ENCODE measurements around the gene MBOAT2. TPM values are rescaled to one million over a fixed set of nuclear protein-coding genes. Genes with fewer than 3 reads are reported as not detected.

Gene MBOAT2
- total RNA-seq, 1 experiment from 2014 or later, result 65.1 TPM

DNA sequence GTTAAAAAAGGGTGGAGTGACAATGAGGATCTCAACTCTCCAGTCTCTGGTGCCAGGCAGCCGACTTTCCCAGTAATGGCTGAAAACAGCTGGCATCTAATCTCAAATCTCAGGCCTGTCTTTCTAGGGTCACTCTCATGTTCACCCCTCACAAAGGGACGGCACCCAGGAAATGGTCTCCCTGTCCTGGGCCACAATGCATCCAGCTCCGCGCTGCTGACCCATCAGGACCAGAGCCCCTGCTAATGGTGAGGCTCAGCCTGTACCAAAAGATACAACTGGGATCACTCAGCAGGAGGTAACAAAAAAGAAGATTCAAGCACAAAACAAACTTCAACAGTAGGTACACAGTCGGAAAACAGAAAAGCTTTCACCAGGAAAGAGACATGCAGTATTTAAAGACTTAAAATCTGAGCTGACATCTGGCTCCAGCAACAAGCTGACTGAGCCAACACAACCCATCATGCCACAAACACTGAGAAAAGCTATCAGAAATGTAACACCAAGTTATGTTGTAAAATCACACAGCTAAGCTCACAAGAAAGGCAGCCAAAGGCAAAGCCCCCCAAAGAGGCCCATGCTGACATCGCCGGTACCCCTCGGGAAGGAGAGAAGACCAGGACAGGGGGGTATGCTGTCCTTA, 152.5 kb downstream of the MBOAT2 start:
- POLR2A ChIA-PET (ENCODE audit: low non-redundant PET), result interaction anchor here (0.7 kb wide), 1 partner anchor 14 kb away, joined by 4 read pairs; no protein-coding TSS in a partner anchor
- no peak for DNase-seq (ENCODE audit: low spot score)
- CTCF ChIA-PET, result interaction anchor here (0.6 kb wide), 2 partner anchors 11 to 1255 kb away, joined by 3 to 9 read pairs; no protein-coding TSS in a partner anchor
- Histone ChIP-seq H3K27ac (ENCODE audit: low read depth, low read length, poor library complexity, severe bottlenecking) (no peak overlapping the region), H3K9me3 (ENCODE audit: low read depth, low read length, poor library complexity, severe bottlenecking) (no peaks in the 10 kb centered on the region), H3K4me3 (ENCODE audit: low read depth, low read length, poor library complexity, severe bottlenecking) (no peak overlapping the region), H3K36me3 (ENCODE audit: insufficient read depth, low read length, poor library complexity, severe bottlenecking) (no peaks in the 10 kb centered on the region), H3K4me1 (ENCODE audit: insufficient read depth, low read length, poor library complexity, severe bottlenecking) (no peaks in the 10 kb centered on the region), H3K27me3 (replicated peaks; ENCODE audit: insufficient read depth, low read depth, low read length, poor library complexity) (no peaks in the 10 kb centered on the region)
- TF ChIP-seq, protein P1, sequence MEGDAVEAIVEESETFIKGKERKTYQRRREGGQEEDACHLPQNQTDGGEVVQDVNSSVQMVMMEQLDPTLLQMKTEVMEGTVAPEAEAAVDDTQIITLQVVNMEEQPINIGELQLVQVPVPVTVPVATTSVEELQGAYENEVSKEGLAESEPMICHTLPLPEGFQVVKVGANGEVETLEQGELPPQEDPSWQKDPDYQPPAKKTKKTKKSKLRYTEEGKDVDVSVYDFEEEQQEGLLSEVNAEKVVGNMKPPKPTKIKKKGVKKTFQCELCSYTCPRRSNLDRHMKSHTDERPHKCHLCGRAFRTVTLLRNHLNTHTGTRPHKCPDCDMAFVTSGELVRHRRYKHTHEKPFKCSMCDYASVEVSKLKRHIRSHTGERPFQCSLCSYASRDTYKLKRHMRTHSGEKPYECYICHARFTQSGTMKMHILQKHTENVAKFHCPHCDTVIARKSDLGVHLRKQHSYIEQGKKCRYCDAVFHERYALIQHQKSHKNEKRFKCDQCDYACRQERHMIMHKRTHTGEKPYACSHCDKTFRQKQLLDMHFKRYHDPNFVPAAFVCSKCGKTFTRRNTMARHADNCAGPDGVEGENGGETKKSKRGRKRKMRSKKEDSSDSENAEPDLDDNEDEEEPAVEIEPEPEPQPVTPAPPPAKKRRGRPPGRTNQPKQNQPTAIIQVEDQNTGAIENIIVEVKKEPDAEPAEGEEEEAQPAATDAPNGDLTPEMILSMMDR (conservative IDR thresholded peaks at IDR 0.05; ENCODE audit: low read depth, low read length), result no peak
- no peak for TF ChIP-seq EZH2 (IDR thresholded peaks at IDR 0.05; ENCODE audit: borderline replicate concordance, low read depth, low read length, poor library complexity, severe bottlenecking)
- no TSS peak for BruUV-seq (replicated peaks)
- intact Hi-C loops (cut with micrococcal nuclease; ENCODE audit: unreplicated experiment), result no loop called here

DNA sequence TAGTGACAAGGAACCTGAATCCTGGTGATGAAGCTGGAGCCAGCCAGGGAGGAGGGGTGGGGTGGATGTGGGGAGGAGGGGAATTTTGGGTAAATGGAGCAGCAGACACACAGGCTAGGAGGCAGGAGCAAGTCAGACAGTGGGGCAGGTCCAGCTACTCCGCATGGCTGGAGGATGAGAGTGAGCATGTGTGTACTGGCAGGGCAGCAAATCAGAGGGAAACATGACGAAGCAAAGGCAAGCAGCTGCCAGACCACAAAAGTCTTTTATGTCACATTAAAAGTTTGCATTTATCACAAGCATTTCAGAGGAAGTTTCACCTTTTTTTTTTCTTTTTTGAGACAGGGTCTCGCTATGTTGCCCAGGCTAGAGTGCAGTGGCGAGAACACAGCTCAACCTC, 154.2 kb downstream of the MBOAT2 start:
- no peak overlapping the region for H3K4me3 ChIP-seq (ENCODE audit: low read depth, low read length, poor library complexity, severe bottlenecking)
- no peaks in the 10 kb centered on the region for H3K9me3 ChIP-seq (ENCODE audit: low read depth, low read length, poor library complexity, severe bottlenecking)
- DNase-seq (ENCODE audit: low spot score), result no peak
- CTCF ChIA-PET, result no interaction called here
- intact Hi-C loops (cut with micrococcal nuclease; ENCODE audit: unreplicated experiment), result no loop called here
- TF ChIP-seq, protein P1 (conservative IDR thresholded peaks at IDR 0.05; ENCODE audit: low read depth, low read length), result no peak
- TF ChIP-seq EZH2 (IDR thresholded peaks at IDR 0.05; ENCODE audit: borderline replicate concordance, low read depth, low read length, poor library complexity, severe bottlenecking), result no peak
- no TSS peak for BruUV-seq (replicated peaks)
- H3K36me3 ChIP-seq (ENCODE audit: insufficient read depth, low read length, poor library complexity, severe bottlenecking), result no peaks in the 10 kb centered on the region
- POLR2A ChIA-PET (ENCODE audit: low non-redundant PET), result no interaction called here
- H3K4me1 ChIP-seq (ENCODE audit: insufficient read depth, low read length, poor library complexity, severe bottlenecking), result no peaks in the 10 kb centered on the region
- no peak overlapping the region for H3K27ac ChIP-seq (ENCODE audit: low read depth, low read length, poor library complexity, severe bottlenecking)
- H3K27me3 ChIP-seq (replicated peaks; ENCODE audit: insufficient read depth, low read depth, low read length, poor library complexity), result no peaks in the 10 kb centered on the region

DNA sequence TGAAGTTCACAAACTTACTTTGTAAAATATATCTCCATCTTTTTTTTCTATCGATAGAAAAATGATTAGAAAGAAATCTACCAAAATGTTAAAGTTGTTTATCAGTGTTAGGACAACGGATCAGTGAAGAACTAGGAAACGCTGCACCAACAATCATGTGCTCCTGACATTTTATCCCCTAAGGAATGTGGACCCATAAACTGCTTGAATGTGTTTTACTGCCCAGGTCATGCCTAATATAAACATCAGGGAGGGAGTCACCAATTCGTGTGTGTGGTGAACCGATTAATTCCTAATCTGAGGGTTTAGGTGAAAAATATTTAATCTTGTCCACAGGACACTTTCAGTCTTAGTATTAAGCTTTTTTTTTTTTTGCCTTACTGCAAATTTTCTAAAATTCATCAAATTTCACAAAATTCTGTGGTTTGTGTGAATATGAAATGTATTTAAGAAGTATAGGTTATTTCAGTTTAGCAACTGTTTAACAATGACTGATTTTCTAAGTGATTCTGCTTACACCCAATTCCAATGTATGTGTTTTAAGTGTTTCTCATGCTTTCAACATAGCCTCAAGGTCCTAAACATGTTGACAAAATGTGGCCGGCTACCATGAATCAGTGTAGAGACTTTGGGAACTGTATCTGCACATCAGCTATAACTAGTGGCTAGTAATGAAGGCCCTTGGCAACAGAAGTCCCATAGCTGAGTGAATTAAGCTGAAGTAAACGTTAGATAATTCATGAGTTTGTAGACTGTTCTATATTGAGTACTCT, 155.0 kb downstream of the MBOAT2 start:
- H3K27ac ChIP-seq (ENCODE audit: low read depth, low read length, poor library complexity, severe bottlenecking), result no peak overlapping the region
- TF ChIP-seq, protein P1 (conservative IDR thresholded peaks at IDR 0.05; ENCODE audit: low read depth, low read length), result no peak
- TF ChIP-seq EZH2 (IDR thresholded peaks at IDR 0.05; ENCODE audit: borderline replicate concordance, low read depth, low read length, poor library complexity, severe bottlenecking), result no peak
- no peaks in the 10 kb centered on the region for H3K36me3 ChIP-seq (ENCODE audit: insufficient read depth, low read length, poor library complexity, severe bottlenecking)
- H3K4me3 ChIP-seq (ENCODE audit: low read depth, low read length, poor library complexity, severe bottlenecking), result no peak overlapping the region
- no peaks in the 10 kb centered on the region for H3K27me3 ChIP-seq (replicated peaks; ENCODE audit: insufficient read depth, low read depth, low read length, poor library complexity)
- POLR2A ChIA-PET (ENCODE audit: low non-redundant PET), result no interaction called here
- no peaks in the 10 kb centered on the region for H3K9me3 ChIP-seq (ENCODE audit: low read depth, low read length, poor library complexity, severe bottlenecking)
- no peaks in the 10 kb centered on the region for H3K4me1 ChIP-seq (ENCODE audit: insufficient read depth, low read length, poor library complexity, severe bottlenecking)
- no peak for DNase-seq (ENCODE audit: low spot score)
- no TSS peak for BruUV-seq (replicated peaks)
- CTCF ChIA-PET, result no interaction called here
- intact Hi-C loops (cut with micrococcal nuclease; ENCODE audit: unreplicated experiment), result no loop called here
